Smooth muscle cell of the pulmonary artery (primary cell): ENCODE measurements around the gene C10orf120. TPM values are rescaled to one million over a fixed set of nuclear protein-coding genes. Genes with fewer than 3 reads are reported as not detected.

ENCODE experiments used
- total RNA-seq: library from RNA; depleted of rRNA; stranded (reverse); fragments of >200 nt; gene quantifications from 2 replicates; pipeline ENCODE4 v1.2.3, GENCODE V29; 2014

Gene C10orf120
- total RNA-seq: not detected in 2 replicates

GRCh38 chr10:122699796-122700455 is at the start of gene C10orf120:
TSS of gene C10orf120 (minus strand) at chr10:122699846. CDS start at chr10:122699790, 56 bp downstream.

Other genes with a start within 250 kb of the C10orf120 start
- gene ARMS2, start 245.2 kb downstream of the C10orf120 start, total RNA-seq: not detected in 2 replicates
- 591 and 835 TPM in 2 replicates for gene HTRA1, start 238.3 kb downstream of the C10orf120 start, total RNA-seq
- 0.03 and 0.13 TPM in 2 replicates for gene DMBT1, start 139.1 kb downstream of the C10orf120 start, total RNA-seq
- 0.30 and 0.52 TPM in 2 replicates for gene CUZD1, start 146.0 kb upstream of the C10orf120 start, total RNA-seq
- 2.2 and 2.7 TPM in 2 replicates for gene FAM24B, start 179.7 kb upstream of the C10orf120 start, total RNA-seq
- gene FAM24A, start 210.8 kb upstream of the C10orf120 start, total RNA-seq: not detected in 2 replicates